SU-DHL-6 (cell line): ENCODE data around the gene FBXO46.

Experiments used
- H2AFZ ChIP-seq: fragments of 200-600 bp; sonication (generic); 2 replicates; pipeline ENCODE4 v1.6.1; 2014; ENCODE audit warnings: low read depth, mild to moderate bottlenecking, moderate library complexity, mixed read lengths, antibody characterized with exemption, low read length; ENCODE audit not compliant: severe bottlenecking
- H3F3A ChIP-seq: fragments of 200-600 bp; shearing (Covaris generic); 2 replicates; pipeline ENCODE4 v1.6.0; 2016; ENCODE audit warnings: antibody characterized with exemption, mild to moderate bottlenecking; ENCODE audit not compliant: insufficient read depth
- H3K27ac ChIP-seq: fragments of 200-600 bp; sonication (generic); 2 replicates; pipeline ENCODE4 v1.5.1; 2016; ENCODE audit warnings: low read depth, mild to moderate bottlenecking, low read length, moderate library complexity, mixed read lengths
- H3K27me3 ChIP-seq: fragments of 200-600 bp; sonication (generic), shearing (Covaris generic); 2 replicates; pipeline ENCODE4 v1.6.0; 2014; ENCODE audit warnings: mild to moderate bottlenecking, low read length
- H3K36me3 ChIP-seq: fragments of 200-600 bp; sonication (generic); 2 replicates; pipeline ENCODE4 v1.6.1; 2014; ENCODE audit warnings: mild to moderate bottlenecking, low read length, mixed read lengths
- H3K4me2 ChIP-seq: fragments of 300-600, 200-600 bp; shearing (Covaris generic), sonication (generic); 2 replicates; pipeline ENCODE4 v1.6.0; 2014; ENCODE audit warnings: low read length, low read depth, mild to moderate bottlenecking; ENCODE audit not compliant: poor library complexity, severe bottlenecking
- H3K4me3 ChIP-seq: fragments of 200-600 bp; sonication (generic); 2 replicates; pipeline ENCODE4 v1.5.1; 2014; ENCODE audit warnings: antibody characterized with exemption, low read length, mild to moderate bottlenecking, mixed read lengths; ENCODE audit not compliant: insufficient read depth, poor library complexity, severe bottlenecking
- H3K79me2 ChIP-seq: fragments of 200-600 bp; sonication (generic); 2 replicates; pipeline ENCODE4 v1.6.1; 2014; ENCODE audit warnings: mild to moderate bottlenecking, low read length, moderate library complexity; ENCODE audit not compliant: insufficient read depth
- H3K9ac ChIP-seq: fragments of 200-600 bp; sonication (generic); 2 replicates; pipeline ENCODE4 v1.7.0; 2014; ENCODE audit warnings: mild to moderate bottlenecking, low read length
- H3K9me2 ChIP-seq: fragments of 200-600 bp; sonication (generic); replicated peaks from 2 replicates; pipeline ENCODE4 v1.6.1; 2014; ENCODE audit warnings: low read length; ENCODE audit not compliant: insufficient read depth
- H3K9me3 ChIP-seq: fragments of 200-600 bp; sonication (generic); 2 replicates; pipeline ENCODE4 v1.6.1; 2014; ENCODE audit warnings: low read length, mixed read lengths; ENCODE audit not compliant: insufficient read depth
- H4K20me1 ChIP-seq: fragments of 200-600 bp; sonication (generic); 2 replicates; pipeline ENCODE4 v1.6.1; 2014; ENCODE audit warnings: low read depth, mild to moderate bottlenecking, antibody characterized with exemption, low read length, moderate library complexity, mixed read lengths
- CTCF ChIP-seq: fragments of 200-600 bp; sonication (generic); IDR thresholded peaks from one replicate; pipeline ENCODE4 v1.5.1; 2017; ENCODE audit warnings: antibody characterized with exemption, mild to moderate bottlenecking, low read length, moderate library complexity; ENCODE audit not compliant: insufficient read depth, poor library complexity, severe bottlenecking
- EZH2phosphoT487 ChIP-seq: fragments of 200-600 bp; sonication (generic), shearing (Covaris generic); conservative IDR thresholded peaks from 2 replicates; pipeline ENCODE4 v1.6.1; 2018; ENCODE audit warnings: mild to moderate bottlenecking, antibody characterized with exemption, low read length, moderate library complexity, mixed read lengths

FBXO46 gene

GRCh38 chr19:45746866-45747265 lies 16.2 kb upstream of the FBXO46 start:
- Histone ChIP-seq H3K4me2 (no peak overlapping the region), H4K20me1 (no peaks in the 10 kb centered on the region), H3K27me3 (no peaks in the 10 kb centered on the region), H3K4me3 (no peak overlapping the region), H3K36me3 (no peaks in the 10 kb centered on the region), H3F3A (no peaks in the 10 kb centered on the region), H3K79me2 (no peaks in the 10 kb centered on the region), H3K9ac (no peak overlapping the region), H3K9me2 (no peaks in the 10 kb centered on the region), H3K27ac (no peak overlapping the region), H2AFZ (no peak overlapping the region), H3K9me3 (no peaks in the 10 kb centered on the region)
- no peak for TF ChIP-seq EZH2phosphoT487
- no peak for TF ChIP-seq CTCF

- no peak overlapping the region for H3K4me2 ChIP-seq
- TF ChIP-seq CTCF: no peak
- no peak for TF ChIP-seq EZH2phosphoT487
- H3K27me3 ChIP-seq: no peaks in the 10 kb centered on the region
- no peaks in the 10 kb centered on the region for H3K9me2 ChIP-seq
- H3K9me3 ChIP-seq: no peaks in the 10 kb centered on the region
- no peaks in the 10 kb centered on the region for H3F3A ChIP-seq
- H4K20me1 ChIP-seq: no peaks in the 10 kb centered on the region
- no peak overlapping the region for H3K9ac ChIP-seq
- H3K27ac ChIP-seq: no peak overlapping the region
- no peak overlapping the region for H3K4me3 ChIP-seq
- H2AFZ ChIP-seq: no peak overlapping the region
- no peaks in the 10 kb centered on the region for H3K79me2 ChIP-seq
- no peaks in the 10 kb centered on the region for H3K36me3 ChIP-seq
Measured at GRCh38 chr19:45745606-45746005, 14.9 kb upstream of the FBXO46 start.

- H3K9ac ChIP-seq: no peak overlapping the region
- H3K36me3 ChIP-seq: no peaks in the 10 kb centered on the region
- no peaks in the 10 kb centered on the region for H4K20me1 ChIP-seq
- TF ChIP-seq EZH2phosphoT487 (no peak), CTCF (no peak)
- no peaks in the 10 kb centered on the region for H3K27me3 ChIP-seq
- no peaks in the 10 kb centered on the region for H3K79me2 ChIP-seq
- H3K9me2 ChIP-seq: no peaks in the 10 kb centered on the region
- H3K4me3 ChIP-seq: no peak overlapping the region
- H3K27ac ChIP-seq: no peak overlapping the region
- H2AFZ ChIP-seq: no peak overlapping the region
- H3K4me2 ChIP-seq: no peak overlapping the region
- H3K9me3 ChIP-seq: no peaks in the 10 kb centered on the region
- no peaks in the 10 kb centered on the region for H3F3A ChIP-seq
Measured at GRCh38 chr19:45742969-45743368, 12.3 kb upstream of the FBXO46 start.
